NCI-H187 treated with DMSO at 0.1 percent for 48 hours (cell line): Measurements from ENCODE around the gene TOGARAM1.

Source experiments
- DNase-seq: peaks from one replicate; lab custom pipeline; 2025; lab: John Stamatoyannopoulos, UW

TOGARAM1 gene

DNA sequence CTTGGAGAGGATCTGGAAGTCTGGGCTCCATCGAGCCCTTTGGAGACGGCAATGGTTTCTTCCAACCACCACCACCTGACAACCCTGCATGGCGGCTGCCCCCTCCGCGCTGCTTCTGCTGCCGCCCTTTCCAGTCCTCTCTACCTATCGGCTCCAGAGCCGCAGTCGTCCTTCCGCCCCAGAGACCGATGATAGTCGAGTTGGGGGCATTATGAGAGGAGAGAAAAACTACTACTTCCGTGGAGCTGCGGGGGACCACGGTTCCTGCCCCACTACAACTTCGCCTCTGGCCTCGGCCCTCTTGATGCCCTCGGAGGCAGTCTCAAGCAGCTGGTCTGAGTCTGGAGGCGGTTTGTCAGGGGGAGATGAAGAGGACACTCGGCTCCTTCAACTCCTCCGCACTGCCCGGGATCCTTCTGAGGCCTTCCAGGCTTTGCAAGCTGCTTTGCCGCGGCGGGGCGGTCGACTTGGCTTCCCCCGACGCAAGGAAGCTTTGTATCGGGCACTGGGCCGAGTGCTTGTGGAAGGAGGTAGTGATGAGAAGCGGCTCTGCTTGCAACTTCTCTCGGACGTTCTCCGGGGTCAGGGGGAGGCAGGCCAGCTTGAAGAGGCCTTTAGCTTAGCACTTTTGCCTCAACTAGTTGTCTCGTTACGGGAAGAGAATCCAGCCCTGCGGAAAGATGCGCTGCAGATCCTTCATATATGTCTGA is 499 bp downstream of the TOGARAM1 start:
- DNase-seq: no peak

DNA sequence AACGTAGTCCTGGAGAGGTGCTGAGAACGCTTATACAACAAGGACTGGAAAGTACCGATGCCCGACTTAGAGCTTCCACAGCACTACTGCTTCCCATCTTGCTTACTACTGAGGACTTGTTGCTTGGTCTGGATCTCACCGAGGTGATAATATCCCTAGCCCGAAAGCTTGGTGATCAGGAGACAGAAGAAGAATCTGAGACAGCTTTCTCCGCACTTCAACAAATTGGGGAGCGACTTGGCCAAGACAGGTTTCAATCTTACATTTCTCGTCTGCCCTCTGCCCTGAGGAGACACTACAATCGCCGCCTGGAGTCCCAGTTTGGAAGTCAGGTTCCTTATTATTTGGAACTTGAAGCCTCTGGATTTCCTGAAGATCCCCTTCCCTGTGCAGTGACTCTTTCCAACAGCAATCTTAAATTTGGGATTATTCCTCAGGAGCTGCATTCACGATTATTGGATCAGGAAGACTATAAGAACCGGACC is 1.1 kb downstream of the TOGARAM1 start:
- no peak for DNase-seq

DNA sequence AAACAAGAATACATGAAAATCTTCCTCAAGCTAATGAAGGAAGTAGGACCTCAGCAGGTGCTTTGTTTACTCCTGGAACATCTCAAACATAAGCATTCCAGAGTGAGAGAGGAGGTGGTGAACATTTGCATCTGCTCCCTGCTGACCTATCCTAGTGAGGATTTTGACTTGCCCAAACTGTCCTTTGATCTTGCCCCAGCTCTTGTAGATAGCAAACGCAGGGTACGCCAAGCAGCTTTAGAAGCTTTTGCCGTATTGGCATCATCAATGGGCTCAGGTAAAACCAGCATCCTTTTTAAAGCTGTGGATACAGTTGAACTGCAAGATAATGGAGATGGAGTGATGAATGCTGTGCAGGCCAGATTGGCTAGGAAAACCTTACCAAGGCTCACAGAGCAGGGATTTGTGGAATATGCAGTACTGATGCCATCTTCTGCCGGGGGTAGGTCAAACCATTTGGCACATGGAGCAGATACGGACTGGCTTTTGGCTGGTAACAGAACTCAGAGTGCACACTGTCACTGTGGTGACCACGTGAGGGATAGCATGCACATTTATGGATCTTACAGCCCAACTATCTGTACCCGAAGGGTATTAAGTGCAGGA is 1.9 kb downstream of the TOGARAM1 start:
- no peak for DNase-seq

DNA sequence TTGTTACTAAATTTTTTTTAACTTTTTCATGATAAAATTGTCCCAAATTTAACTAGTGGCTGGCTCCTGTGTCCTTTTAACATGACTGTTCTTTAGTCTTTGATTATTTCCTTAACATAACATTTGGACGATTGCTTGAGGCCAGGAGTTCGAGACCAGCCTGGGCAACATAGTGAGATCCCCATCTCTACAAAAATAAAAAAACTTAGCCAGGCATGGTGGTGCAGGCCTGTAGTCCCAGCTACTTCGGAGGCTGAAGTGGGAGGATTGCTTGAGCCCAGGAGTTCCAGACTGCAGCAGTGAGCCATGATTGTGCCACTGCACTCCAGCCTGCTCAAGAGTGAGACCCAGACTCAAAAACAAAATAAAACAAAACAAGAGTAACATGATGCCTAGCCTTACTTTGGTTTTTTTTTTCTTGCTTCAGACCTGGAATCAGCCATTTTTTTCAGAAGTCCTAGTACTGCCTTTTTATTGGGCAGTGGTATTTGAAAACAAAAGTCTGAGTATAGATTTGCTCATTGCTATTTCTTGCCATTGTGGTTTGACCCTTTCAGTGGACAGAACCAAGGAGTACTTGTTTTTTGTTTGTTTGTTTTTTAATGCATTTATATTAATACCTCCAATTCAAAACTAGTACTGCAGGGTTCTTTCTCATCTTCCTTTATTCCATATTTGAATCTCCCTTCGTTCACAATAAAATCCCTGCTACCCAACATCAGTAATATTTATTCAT is 4.8 kb downstream of the TOGARAM1 start:
- DNase-seq: no peak

DNA sequence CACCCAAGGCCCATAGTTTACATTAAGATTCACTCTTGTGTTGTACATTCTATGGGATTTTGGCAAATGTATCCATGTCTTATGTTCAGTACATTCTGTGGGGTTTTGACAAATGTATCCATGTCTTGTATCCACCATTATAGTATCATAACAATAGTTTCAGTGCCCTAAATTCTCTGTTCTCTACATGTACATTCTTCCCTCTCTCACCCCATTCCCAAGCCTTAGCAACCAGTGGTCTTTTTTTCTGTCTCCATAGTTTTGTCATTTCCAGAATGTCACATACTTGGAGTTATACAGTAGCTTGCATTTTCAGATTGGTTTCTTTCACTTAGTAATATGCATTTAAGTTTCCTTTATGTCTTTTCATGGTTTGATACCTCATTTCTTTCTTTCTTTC is 6.7 kb downstream of the TOGARAM1 start:
- no peak for DNase-seq

DNA sequence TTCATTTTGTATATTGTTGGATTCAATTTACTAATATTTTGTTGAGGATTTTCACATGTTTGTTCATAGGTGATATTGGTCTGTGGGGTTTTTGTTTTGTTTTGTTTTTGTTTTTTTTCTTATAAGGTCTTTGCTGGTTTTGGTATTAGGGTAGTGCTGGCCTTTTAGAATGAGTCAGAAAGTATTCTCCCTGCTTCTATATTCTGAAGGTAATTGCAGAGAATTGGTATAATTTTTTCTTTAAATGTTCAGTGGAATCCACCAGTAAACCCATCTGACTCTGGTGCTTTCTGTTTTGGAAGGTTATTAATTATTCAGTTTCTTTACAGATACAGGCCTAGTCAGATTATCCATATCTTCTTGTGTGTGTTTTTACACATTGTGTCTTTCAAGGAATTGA is 8.9 kb downstream of the TOGARAM1 start:
- no peak for DNase-seq

DNA sequence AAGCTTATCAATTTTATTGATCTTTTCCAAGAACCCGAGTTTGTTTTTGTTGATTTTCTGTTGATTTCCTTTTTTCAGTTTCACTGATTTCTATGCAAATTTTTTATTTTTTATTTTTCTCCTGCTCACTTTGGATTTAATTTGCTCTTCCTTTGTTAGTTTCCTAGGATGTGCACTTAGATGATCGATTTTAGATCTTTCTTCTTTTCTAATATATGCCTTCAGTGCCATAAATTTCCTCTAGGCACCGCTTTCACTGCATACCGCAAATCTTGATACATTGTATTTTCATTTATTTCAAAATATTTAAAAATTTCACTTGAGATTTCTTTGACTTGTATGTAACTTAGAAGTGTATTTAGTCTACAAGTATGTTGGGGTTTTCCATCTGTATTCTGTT is 9.5 kb downstream of the TOGARAM1 start:
- no peak for DNase-seq

DNA sequence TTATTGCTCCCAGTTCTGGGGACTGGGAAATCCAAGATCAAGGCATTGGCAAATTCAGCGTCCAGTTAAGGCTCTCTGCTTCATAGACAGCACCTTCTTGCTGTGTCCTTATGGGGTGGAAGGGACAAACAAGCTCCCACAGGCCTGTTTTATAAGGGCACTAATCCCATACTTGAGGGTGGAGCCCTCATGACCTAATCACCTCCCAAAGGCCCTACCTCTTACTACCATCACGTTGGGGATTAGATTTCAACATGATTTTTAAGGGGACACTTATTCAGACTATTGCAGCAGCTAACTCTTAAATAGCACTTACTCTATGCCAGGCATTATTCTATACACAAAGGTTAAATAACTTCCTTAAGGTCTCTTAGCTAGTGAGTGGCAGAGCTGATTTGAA is 17.3 kb downstream of the TOGARAM1 start:
- DNase-seq: no peak

DNA sequence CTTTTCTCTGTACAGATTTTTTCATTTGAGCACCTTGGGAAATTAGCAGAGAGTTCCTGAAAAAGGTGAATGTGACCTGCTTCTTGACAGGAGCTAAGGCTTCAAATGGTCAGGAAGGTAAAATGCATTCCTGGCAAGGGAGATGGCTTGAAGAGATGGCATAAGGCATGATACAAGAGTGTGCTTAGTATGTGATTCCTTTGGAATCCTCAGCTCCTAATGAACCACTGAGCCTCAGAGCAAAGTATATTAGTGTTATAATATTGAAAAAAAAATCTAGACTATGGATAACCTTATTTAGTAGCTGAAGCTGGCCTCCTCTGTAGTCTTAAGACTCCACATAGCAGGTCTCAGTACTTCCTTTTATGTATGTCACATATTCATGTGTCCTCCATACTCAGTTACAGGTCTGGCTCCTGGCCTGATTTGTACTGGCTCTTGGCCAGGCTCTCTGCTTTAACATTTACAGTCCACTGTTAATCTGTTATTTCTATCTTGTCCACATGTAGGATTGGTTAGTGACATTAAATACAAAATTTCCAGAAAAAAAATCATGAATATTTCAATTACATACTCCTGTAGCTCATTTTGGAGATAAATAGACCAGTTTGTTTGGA is 17.9 kb downstream of the TOGARAM1 start:
- DNase-seq: no peak

DNA sequence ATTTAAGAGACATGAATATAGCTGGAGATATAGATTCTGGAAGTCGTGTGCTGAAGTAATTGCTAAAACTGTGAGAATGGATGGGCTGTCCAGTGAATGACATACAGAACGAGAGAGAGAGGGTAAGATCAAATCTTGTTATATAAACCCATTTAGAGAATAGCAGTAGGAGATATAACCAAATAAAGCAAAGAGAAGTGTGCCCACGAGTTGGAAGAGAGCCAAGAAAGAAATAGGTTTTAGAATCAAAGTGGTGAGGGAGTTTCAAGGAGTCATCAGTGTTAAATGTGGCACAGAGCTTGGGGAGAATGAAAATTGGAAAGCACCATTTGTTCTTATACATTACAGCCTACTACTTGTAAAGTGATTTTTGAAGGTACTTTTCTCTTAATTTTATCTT is 19.2 kb downstream of the TOGARAM1 start:
- DNase-seq: no peak

DNA sequence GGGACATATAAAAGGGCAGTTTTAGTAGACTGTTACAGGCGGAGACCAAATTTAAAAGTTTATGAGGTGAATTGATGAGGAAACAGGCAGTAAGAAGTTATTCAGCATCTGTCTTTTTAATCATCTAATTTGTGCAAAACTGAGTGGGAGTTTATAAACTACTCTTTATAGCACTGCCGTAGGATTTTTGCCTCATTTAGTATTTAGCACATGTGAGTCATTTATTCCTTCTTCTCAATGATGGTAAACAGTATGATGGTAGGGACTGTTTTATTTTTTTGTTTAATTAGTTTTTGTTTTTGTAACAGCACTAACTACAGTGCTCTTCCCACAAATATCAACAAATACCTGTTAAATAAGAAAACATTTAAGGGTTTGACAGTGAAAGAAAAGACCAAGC is 20.6 kb downstream of the TOGARAM1 start:
- DNase-seq: no peak

DNA sequence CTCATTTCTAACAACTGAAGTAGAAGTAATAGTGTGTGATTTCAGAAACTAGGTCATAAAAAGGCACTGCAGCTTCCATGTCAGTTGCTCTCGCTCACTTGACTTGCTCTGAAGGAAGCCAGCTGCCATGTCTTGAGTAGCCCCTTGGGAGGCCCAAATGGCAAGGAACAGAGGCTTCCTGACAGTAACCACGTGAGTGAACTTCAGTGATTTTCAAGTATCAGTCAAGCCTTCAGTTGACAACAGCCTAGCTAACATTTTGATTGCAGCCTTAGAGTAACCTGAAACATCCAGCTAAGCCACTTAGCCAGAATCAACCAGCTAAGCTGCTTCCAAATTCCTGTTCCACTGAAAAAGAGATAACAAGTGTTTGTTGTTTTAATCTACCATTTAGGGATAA is 26.7 kb downstream of the TOGARAM1 start:
- DNase-seq: peak; percentile 85

DNA sequence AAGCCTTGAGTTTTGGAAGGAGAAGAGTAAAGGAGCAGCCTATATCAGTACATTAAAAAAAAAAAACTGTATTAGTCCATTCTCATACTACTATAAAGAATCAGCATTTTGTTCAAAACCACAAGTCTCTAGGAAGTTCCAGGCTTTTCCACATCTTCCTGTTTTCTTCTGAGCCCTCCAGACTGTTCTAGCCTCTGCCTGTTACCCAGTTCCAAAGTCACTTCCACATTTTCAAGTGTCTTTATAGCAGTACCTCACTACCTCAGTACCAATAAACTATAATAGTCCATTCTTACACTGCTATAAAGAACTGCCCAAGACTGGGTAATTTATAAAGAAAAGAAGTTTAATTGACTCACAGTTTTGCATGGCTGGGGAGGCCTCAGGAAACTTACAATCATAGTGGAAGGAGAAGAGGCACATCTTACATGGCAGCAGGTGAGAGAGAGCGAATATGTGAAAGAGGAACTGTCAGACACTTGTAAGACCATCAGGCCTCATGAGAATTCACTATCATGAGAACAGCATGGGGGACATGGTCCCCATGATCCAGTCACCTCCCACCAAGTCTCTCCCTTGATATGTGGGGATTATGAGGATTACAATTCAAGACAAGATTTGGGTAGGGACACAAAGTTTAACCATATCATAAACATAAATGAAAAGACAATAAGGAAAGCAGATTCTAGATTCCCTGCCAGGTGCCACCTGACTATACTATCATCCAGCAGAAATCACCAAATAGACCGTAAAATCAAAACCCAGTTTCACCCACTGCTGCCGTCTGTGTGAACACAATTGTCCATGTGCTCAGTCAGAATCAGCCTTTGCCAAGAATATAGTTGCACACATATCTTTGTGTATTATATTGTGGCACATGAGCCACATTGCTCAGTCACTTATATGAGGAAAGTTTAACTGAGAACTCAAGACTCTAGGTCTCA is 27.8 kb downstream of the TOGARAM1 start:
- DNase-seq: no peak

DNA sequence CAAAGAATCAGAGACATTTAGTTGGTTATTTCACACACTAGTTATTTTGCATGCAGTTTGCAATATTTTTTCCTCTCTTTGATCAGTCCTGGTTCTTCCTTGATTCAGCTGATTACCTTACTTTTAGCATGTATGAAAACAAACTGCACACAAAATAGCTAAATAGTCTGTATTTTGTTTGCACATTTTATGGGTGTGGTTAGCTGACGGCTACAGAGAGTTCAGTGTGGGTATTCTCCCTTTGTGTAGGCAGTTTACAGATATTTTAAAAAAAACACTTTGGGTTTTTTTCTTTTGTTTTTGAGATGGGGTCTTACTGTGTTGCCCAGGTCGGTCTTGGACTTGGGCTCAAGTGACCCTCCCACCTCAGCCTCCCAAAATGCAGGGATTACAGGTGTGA is 28.5 kb downstream of the TOGARAM1 start:
- no peak for DNase-seq

DNA sequence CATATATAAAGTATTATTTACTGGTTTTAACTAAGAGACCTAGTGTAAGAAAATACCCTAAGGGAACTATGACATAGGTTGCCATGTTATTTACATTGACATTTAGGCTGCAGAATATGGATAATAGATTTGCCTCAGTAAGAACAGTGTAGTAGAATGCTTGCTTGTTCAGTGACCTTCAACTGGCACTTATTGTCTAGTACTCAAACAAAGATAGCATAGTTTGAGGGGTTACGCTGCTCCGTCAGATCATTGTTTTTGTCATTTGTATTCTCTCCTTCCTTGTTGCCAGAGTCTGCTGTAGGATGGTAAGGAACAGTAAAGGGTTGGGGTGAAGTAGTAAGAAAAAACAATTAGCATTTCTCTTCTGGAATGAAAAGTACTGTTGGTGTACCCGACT is 33.2 kb downstream of the TOGARAM1 start:
- DNase-seq: no peak

DNA sequence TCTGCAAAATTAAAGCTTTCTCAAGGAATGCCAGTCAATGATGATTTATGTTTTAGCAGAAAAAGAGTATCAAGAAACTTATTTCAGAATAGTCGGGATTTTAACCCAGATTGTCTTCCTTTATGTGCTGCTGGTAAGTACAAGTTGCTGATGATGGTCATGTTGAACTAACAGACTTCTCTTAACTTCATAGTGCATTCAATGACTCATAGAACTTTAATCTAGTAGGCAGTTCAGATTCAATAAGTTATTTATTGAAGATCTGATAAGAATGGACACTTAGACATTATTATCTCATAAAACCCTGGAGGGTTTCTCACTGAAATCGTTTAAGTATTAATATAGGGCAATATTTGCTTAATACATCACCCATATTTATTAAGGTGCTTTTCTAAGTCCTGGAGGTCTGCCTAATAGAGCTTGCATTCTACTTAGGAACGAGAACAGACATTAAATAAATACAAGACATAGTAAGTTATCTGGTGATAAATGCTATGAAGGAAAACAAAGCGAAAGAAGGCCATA is 33.8 kb downstream of the TOGARAM1 start:
- no peak for DNase-seq

DNA sequence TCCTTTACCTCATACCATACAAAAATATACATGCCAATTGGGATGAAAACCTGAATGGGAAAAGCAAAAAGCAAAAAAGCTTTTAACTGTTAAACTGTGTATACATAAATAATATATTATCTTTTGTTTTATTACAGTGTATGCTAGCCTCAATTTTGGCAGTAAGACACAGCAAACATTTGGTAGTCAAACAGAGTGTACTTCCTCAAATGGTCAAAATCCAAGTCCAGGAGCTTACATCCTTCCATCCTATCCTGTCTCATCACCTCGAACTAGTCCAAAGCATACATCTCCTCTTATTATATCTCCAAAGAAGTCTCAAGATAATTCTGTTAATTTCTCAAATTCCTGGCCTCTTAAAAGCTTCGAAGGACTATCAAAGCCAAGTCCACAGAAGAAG is 41.9 kb downstream of the TOGARAM1 start:
- DNase-seq: no peak

DNA sequence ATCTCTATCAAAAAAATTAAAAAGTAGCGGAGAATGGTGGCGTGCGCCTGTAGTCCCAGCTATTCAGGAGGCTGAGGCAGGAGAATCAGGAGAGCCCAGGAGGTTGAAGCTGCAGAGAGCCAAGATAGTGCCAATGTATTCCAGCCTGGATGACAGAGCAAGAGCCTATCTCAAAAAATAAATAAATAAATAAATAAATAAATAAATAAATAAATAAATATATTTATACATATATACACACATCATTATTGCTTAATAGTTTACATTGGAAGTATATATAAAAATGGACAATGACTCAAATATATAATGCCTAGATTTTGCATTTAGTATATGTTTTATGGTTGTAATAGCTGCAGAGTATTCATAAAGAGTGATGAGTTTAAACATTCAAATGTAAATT is 53.1 kb downstream of the TOGARAM1 start:
- DNase-seq: no peak

DNA sequence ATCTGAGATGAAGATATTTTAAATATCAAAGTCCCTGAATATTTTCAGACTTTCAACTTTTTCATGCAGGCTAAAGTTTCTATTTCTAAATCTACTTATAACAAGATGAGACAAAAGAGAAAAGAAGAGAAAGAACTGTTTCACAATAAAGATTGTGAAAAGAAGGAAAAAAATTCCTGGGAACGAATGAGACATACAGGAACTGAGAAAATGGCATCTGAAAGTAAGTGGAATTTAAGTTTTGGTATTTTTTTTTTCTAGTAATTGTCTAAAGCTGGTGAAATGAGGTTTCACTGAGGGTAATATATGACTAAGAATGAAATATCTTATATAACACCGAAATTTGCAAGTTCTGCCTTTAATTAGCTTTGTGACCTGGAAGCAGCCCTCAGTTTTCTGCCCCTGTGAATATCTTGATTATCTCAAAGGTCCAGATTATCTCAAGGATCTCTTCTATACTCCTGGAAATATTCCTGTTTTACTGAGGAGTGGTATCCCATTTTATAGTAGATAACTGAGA is 66.2 kb downstream of the TOGARAM1 start:
- no peak for DNase-seq

DNA sequence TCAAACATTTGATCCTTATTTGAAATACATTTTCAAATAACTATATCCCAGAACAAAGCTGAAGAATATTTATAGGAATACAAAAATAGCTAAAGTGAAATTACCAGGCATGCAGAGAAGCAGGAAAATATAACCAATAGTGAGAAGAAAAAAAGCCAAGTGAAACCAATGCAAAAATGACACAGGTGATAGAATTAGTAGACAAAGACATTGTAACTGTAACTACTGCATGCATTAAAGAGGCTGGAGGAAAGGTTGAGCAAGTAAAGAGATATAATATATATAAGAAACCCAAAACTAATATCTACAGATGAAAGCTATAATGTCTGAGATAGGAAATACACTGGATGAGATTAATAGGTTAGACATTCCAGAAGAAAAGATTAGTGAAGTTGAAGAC is 72.7 kb downstream of the TOGARAM1 start:
- no peak for DNase-seq

DNA sequence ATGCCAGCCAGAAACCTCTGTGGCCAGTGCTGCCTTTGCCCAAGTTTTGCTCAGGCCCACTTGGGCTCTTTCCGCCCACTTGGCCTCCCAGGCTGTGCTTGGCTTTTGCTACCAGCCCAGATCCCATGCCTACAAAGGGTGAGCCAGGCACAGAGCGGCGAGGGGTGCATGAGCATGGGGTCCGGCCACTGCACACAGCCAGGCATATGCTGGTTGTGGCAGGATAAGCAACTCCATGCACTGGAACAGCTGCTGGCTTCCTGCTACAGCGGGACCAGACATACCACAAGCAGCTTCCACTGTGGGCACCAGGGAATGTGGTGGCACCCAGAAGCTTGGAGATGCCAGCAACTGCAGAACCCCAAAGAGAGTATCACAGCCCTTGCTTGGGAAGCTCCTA is 76.3 kb downstream of the TOGARAM1 start:
- DNase-seq: no peak
